SK-N-SH treated with all-trans-retinoic acid at 6 μM for 48 hours (cell line): Measurements from ENCODE around the gene SORCS2.

Source experiments
- ARNTL ChIP-seq: fragments of 450-650 bp; formaldehyde crosslinking; IDR thresholded peaks from 2 replicates; pipeline ENCODE4 v1.5.0; 2020; ENCODE audit warnings: low read depth, mild to moderate bottlenecking, moderate library complexity, borderline replicate concordance
- BACH2 ChIP-seq: fragments of 250-450 bp; sonication (Bioruptor Pico); IDR thresholded peaks from 2 replicates; pipeline ENCODE4 v1.9.0; 2021; ENCODE audit warnings: mild to moderate bottlenecking, borderline replicate concordance
- CREB5 ChIP-seq: fragments of 250-450 bp; sonication (Bioruptor Pico); IDR thresholded peaks from 2 replicates; pipeline ENCODE4 v1.5.1; 2020; ENCODE audit warnings: low read depth, mild to moderate bottlenecking, moderate library complexity
- ESRRG ChIP-seq: fragments of 250-450 bp; sonication (Bioruptor Pico); IDR thresholded peaks from 2 replicates; pipeline ENCODE4 v1.6.1; 2021; ENCODE audit warnings: mild to moderate bottlenecking
- GLIS3 ChIP-seq: fragments of 250-450 bp; sonication (Bioruptor Pico); IDR thresholded peaks from 2 replicates; pipeline ENCODE4 v1.5.0; 2020; ENCODE audit warnings: mild to moderate bottlenecking, moderate library complexity
- PATZ1 ChIP-seq: fragments of 250-450 bp; sonication (Bioruptor Pico); IDR thresholded peaks from 2 replicates; pipeline ENCODE4 v1.8.0; 2020; ENCODE audit warnings: mild to moderate bottlenecking, moderate library complexity, borderline replicate concordance
- RARB ChIP-seq: fragments of 250-450 bp; sonication (Bioruptor Pico); IDR thresholded peaks from 2 replicates; pipeline ENCODE4 v1.8.0; 2021; ENCODE audit warnings: mild to moderate bottlenecking, moderate library complexity
- SNAI2 ChIP-seq: fragments of 250-450 bp; sonication (Bioruptor Pico); IDR thresholded peaks from 2 replicates; pipeline ENCODE4 v1.5.0; 2020; ENCODE audit warnings: mild to moderate bottlenecking, moderate library complexity
- TCF4 ChIP-seq: fragments of 250-450 bp; sonication (Bioruptor Pico); IDR thresholded peaks from 2 replicates; pipeline ENCODE4 v1.8.0; 2021; ENCODE audit warnings: mild to moderate bottlenecking, moderate library complexity, borderline replicate concordance
- TOX ChIP-seq: fragments of 250-450 bp; sonication (Bioruptor Pico); IDR thresholded peaks from 2 replicates; pipeline ENCODE4 v1.8.0; 2021; ENCODE audit warnings: mild to moderate bottlenecking, moderate library complexity, borderline replicate concordance
- TSHZ2 ChIP-seq: fragments of 250-450 bp; sonication (Bioruptor Pico); IDR thresholded peaks from 2 replicates; pipeline ENCODE4 v1.5.0; 2020; ENCODE audit warnings: mild to moderate bottlenecking, moderate library complexity
- ZFP3 ChIP-seq: fragments of 250-450 bp; sonication (Bioruptor Pico); IDR thresholded peaks from 2 replicates; pipeline ENCODE4 v1.5.0; 2020; ENCODE audit warnings: mild to moderate bottlenecking, moderate library complexity
- ZNF565 ChIP-seq: fragments of 450-650 bp; formaldehyde crosslinking; conservative IDR thresholded peaks from 2 replicates; pipeline ENCODE4 v1.5.0; 2020; ENCODE audit warnings: low read depth, mild to moderate bottlenecking, moderate library complexity
- ZNF70 ChIP-seq: fragments of 450-650 bp; formaldehyde crosslinking; IDR thresholded peaks from 2 replicates; pipeline ENCODE4 v1.5.0; 2020; ENCODE audit warnings: mild to moderate bottlenecking, moderate library complexity

- no peak for TF ChIP-seq ZNF565
- no peak for TF ChIP-seq TSHZ2 (CRISPR knock-in tag)
- no peak for TF ChIP-seq BACH2 (CRISPR knock-in tag)
- TF ChIP-seq GLIS3 (CRISPR knock-in tag) = no peak
- no peak for TF ChIP-seq ARNTL (CRISPR knock-in tag)
- no peak for TF ChIP-seq SNAI2 (CRISPR knock-in tag)
- TF ChIP-seq ESRRG (CRISPR knock-in tag) = no peak
- no peak for TF ChIP-seq TOX (CRISPR knock-in tag)
- no peak for TF ChIP-seq PATZ1
- no peak for TF ChIP-seq CREB5
- TF ChIP-seq ZFP3 (CRISPR knock-in tag) = no peak
- TF ChIP-seq ZNF70 (CRISPR knock-in tag) = no peak
- TF ChIP-seq TCF4 = no peak
- no peak for TF ChIP-seq RARB (CRISPR knock-in tag)
These were observed 265.7 kb downstream of the SORCS2 start for GRCh38 chr4:7458066-7458425.
